ENCODE measurements around the gene TET2.

The TET2 gene

GRCh38 chr4:105179539-105180401, 33.1 kb downstream of the TET2 start:
- in situ Hi-C loops (cut with HindIII; ENCODE audit: low sequenced_read_pairs) = no loop called here

GRCh38 chr4:105181259-105181658, 34.6 kb downstream of the TET2 start:
- in situ Hi-C loops (cut with HindIII; ENCODE audit: low sequenced_read_pairs) = no loop called here

GRCh38 chr4:105182211-105182610, 35.5 kb downstream of the TET2 start:
- in situ Hi-C loops (cut with HindIII; ENCODE audit: low sequenced_read_pairs) = no loop called here

DNA sequence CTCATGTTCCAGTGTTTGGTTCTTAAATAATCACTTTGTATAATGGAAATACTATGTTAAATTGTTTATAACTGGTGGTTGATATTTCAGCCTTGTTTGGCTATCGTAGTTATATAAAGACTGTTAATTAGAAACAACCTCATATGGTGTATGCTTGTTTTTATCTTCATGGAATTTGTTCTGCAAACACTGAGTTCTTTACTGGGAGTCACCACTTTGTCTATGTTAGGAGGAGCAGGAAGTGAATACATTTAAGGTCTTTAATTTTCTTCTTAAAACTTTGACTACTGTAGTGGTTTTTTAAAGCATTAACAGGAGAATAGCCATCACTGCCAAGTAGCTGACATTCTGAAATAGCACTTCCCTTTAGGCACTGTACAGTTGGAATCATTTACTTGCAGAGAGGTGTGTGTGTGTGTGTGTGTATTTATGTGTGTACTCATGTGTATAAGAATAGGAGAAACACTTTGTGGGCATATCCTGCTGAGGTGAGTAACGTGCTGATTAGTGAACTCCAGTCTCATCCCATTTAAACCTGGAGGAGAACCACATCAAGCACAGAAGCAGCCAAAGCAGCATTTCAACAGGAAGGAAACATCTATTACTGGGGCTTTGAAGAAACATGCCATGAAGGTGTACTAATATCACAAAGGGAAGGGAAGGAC, 37.8 kb downstream of the TET2 start:
- in situ Hi-C loops (cut with HindIII; ENCODE audit: low sequenced_read_pairs) = no loop called here

DNA sequence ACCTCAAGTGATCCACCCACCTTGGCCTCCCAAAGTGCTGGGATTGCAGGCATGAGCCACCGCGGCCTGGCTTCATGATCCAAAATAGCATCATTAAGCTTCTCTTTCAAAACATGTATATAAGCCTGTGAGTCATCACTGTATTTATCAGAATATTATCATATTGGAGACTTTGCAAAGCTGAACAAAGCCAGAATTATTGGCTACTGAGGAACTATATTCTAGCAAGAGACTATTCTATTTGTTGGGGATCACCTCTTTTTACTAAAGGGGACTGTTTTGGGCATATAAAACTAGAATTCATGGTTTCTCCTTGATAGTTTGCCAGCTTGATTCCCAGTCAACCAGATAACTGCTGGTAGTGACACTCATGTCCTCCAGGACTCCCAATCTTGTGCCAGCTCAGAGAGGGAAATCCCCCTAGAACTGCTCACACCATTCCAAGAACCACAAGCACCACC, 40.1 kb downstream of the TET2 start:
- in situ Hi-C loops (cut with HindIII; ENCODE audit: low sequenced_read_pairs) = no loop called here

- in situ Hi-C loops (cut with HindIII; ENCODE audit: low sequenced_read_pairs) = no loop called here
These were observed 43.4 kb downstream of the TET2 start for GRCh38 chr4:105189855-105190650.

DNA sequence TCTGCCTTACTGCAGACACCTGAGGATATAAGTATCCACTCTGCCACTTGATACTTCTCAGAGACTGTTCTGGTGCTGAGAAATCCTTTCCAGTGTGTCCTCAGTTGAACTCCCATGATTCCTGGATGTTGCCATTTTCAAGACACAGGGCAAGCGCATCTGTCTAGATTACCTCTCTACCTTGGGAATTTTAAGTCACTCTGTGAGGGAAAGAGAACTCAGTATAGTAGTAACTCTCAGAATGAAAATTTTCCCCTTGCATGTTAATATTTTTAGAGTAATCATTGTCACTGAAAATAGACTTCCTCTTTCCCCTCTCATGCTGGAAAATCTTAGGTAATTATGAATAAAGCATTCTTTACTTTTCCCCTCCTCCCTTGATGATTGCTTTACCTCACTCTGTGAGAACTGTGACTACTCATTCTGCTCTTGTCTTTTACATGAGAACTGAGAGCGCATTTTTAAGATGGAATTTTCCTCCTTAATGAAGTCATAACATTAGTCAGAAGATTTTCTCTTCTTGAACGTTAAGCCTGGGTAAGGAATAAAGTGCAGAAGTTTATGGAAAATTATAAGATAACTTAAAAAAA, 45.0 kb downstream of the TET2 start:
- in situ Hi-C loops (cut with HindIII; ENCODE audit: low sequenced_read_pairs) = no loop called here

DNA sequence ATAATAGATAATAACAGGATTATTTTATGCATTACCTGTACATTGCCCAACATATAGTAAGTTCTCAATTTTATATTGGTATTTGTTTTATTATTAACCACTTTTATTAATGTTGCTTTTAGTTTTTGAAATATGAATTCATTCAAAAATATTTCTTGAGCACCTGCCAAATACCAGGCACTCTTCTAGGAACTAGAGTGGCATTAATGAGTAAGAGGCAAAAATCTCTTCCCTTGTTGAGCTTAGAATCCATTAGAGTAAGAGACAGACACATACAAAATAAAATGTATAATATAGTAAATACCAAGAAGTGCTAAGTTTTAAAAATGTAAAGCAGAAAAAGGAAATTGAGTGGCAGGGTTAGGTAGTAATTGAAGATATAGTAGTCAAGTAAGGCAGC, 45.8 kb downstream of the TET2 start:
- in situ Hi-C loops (cut with HindIII; ENCODE audit: low sequenced_read_pairs) = no loop called here

- in situ Hi-C loops (cut with HindIII; ENCODE audit: low sequenced_read_pairs) = no loop called here
These were observed 46.2 kb downstream of the TET2 start for GRCh38 chr4:105192910-105193309.

- in situ Hi-C loops (cut with HindIII; ENCODE audit: low sequenced_read_pairs) = no loop called here
These were observed 46.9 kb downstream of the TET2 start for GRCh38 chr4:105193536-105193935.

GRCh38 chr4:105194328-105195231, 47.9 kb downstream of the TET2 start:
- in situ Hi-C loops (cut with HindIII; ENCODE audit: low sequenced_read_pairs) = no loop called here

DNA sequence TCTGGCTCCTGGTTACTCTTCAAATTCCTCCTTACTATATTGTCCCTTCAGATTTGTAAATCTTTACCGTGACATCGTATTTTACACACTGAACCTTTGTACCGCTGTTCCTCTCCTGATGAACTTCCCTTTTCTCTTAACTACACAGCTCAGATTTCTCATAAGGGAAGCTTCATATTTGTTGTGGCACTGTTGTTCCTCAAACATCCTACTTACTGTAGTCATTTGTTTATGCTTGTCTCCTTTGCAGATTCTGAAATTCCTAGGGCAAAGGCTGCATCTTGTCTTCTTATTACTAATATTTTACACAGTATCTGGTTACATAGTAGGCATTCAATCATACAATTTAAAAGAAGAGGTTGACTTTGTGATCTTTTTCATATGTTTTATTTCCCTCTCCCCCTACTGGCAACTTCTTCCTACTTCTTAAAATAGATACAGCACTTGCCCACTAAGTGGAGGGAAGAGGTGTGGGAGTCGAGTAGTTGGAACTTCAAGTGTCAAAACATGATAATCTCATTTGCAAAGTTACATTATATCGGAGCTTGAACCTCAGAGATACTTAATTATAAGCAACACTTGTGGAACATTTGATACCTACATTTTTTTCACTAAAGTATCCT, 50.0 kb downstream of the TET2 start:
- in situ Hi-C loops (cut with HindIII; ENCODE audit: low sequenced_read_pairs) = no loop called here

DNA sequence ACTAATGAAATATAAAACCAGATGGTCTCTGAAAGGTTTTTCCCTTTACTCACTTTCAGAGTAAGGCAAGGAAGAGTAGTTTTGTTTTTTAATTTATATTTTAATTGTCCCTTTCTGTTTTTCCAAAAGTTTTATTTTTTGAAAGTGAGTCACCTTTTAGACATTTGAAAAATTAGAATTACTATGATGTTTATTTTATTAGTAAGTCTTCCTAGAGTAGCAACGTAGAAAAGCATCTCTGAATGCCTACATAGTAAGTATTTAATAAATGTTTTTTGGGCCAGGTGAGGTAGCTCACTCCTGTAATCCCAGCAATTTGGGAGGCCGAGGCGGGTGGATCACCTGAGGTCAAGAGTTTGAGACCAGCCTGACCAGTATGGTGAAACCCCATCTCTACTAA, 51.1 kb downstream of the TET2 start:
- in situ Hi-C loops (cut with HindIII; ENCODE audit: low sequenced_read_pairs) = no loop called here

GRCh38 chr4:105198541-105198940, 51.9 kb downstream of the TET2 start:
- in situ Hi-C loops (cut with HindIII; ENCODE audit: low sequenced_read_pairs) = no loop called here

GRCh38 chr4:105206214-105206613, 59.5 kb downstream of the TET2 start:
- in situ Hi-C loops (cut with HindIII; ENCODE audit: low sequenced_read_pairs) = no loop called here

DNA sequence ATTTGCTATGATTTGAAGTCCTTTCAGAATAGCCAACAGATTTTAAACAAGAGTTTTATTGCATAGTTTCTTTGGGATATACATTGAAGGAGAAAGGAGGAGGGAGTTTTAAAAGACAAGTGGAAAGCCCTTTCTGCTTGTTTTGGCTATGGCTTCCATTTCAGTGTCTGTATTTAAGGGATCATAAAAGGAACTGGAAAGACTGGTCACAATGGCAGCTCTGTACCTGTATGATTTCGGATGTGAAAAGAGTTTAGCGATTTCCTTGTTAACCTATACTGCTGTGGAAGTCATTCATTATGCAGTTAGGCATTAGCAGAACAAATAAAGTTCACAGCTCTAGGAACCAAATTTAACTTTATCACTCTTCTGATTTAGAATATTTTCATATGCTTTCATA, 60.7 kb downstream of the TET2 start:
- in situ Hi-C loops (cut with HindIII; ENCODE audit: low sequenced_read_pairs) = no loop called here

GRCh38 chr4:105208561-105208960, 61.9 kb downstream of the TET2 start:
- in situ Hi-C loops (cut with HindIII; ENCODE audit: low sequenced_read_pairs) = no loop called here

DNA sequence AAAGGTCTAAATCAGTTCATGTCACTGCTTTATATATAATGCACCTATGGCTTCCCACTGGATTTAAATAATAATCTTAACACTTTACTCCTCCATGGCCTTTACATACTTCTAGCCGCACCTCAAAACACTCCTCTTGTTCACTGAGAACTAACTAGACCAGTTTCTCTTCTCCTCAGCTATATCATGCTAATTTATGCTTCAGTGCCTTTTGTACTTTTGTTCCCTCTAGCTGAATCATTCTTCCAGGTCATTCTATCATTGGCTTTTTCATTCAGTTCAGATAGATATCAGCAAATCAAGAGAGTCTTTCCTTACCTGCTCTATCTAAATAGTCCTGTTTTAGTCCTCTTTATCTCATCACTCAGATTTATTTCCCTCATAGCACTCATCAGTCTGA, 64.2 kb downstream of the TET2 start:
- in situ Hi-C loops (cut with HindIII; ENCODE audit: low sequenced_read_pairs) = no loop called here

GRCh38 chr4:105215609-105216313, 69.1 kb downstream of the TET2 start:
- in situ Hi-C loops (cut with HindIII; ENCODE audit: low sequenced_read_pairs) = no loop called here
